ENCODE results near the gene TMEM45B. TPM values are rescaled to one million over a fixed set of nuclear protein-coding genes. Genes with fewer than 3 reads are reported as not detected.
"Not testable (repeated sequence)": the region's sequence is repeated elsewhere in the genome, so short reads cannot be mapped to it uniquely, and the experiment has no call there.

The TMEM45B gene
- total RNA-seq, 1 experiment from 2014 or later: not detected

- DNase-seq: no peak
- Histone ChIP-seq H3K4me3 (no peak overlapping the region), H3K36me3 (no peaks in the 10 kb centered on the region), H3K27ac (no peak overlapping the region), H3K4me1 (peaks cover 5% of the 10 kb centered on the region; the same call in 1 of the 2 replicates), H3K27me3 (no peaks in the 10 kb centered on the region), H3K9me3 (replicated peaks) (no peaks in the 10 kb centered on the region)
Measured at GRCh38 chr11:129854232-129854805, 38.7 kb downstream of the TMEM45B start.

- H3K27me3 ChIP-seq: no peaks in the 10 kb centered on the region
- H3K4me3 ChIP-seq: no peak overlapping the region
- H3K9me3 ChIP-seq (replicated peaks): no peaks in the 10 kb centered on the region
- H3K27ac ChIP-seq: no peak overlapping the region
- no peak for DNase-seq
- no peaks in the 10 kb centered on the region for H3K36me3 ChIP-seq
- peaks cover 5% of the 10 kb centered on the region; the same call in 1 of the 2 replicates for H3K4me1 ChIP-seq
Measured at GRCh38 chr11:129855086-129855485, 39.4 kb downstream of the TMEM45B start.

GRCh38 chr11:129856036-129856435 is 40.4 kb downstream of the TMEM45B start:
- no peak for DNase-seq

GRCh38 chr11:129861702-129862522 is 46.3 kb downstream of the TMEM45B start:
- H3K4me3 ChIP-seq: no peak overlapping the region
- H3K27me3 ChIP-seq: no peaks in the 10 kb centered on the region
- H3K36me3 ChIP-seq: peaks cover 20% of the 10 kb centered on the region
- H3K4me1 ChIP-seq: peaks cover 5% of the 10 kb centered on the region; the same call in 1 of the 2 replicates
- H3K27ac ChIP-seq: peak overlapping the region; percentile 39; the same call in 1 of the 2 replicates
- no peaks in the 10 kb centered on the region for H3K9me3 ChIP-seq (replicated peaks)
- DNase-seq: peak; percentile 26 to 45

More at GRCh38 chr11:129856036-129856435, 40.4 kb downstream of the TMEM45B start:
- Histone ChIP-seq H3K36me3 (no peaks in the 10 kb centered on the region), H3K4me3 (no peak overlapping the region), H3K27ac (no peak overlapping the region), H3K27me3 (no peaks in the 10 kb centered on the region), H3K4me1 (peaks cover 5% of the 10 kb centered on the region; the same call in 1 of the 2 replicates), H3K9me3 (replicated peaks) (no peaks in the 10 kb centered on the region)

GRCh38 chr11:129864811-129865210 is 49.2 kb downstream of the TMEM45B start:
- Histone ChIP-seq H3K27me3 (no peaks in the 10 kb centered on the region), H3K9me3 (replicated peaks) (no peaks in the 10 kb centered on the region), H3K4me1 (peaks cover 5% of the 10 kb centered on the region; the same call in 1 of the 2 replicates), H3K4me3 (no peak overlapping the region), H3K36me3 (peaks cover 31% of the 10 kb centered on the region), H3K27ac (no peak overlapping the region)
- no peak for DNase-seq

- Histone ChIP-seq H3K4me1 (peaks cover 5% of the 10 kb centered on the region; the same call in 1 of the 2 replicates), H3K4me3 (no peak overlapping the region), H3K27me3 (no peaks in the 10 kb centered on the region), H3K27ac (no peak overlapping the region), H3K36me3 (peaks cover 31% of the 10 kb centered on the region), H3K9me3 (replicated peaks) (no peaks in the 10 kb centered on the region)
- no peak for DNase-seq
Measured at GRCh38 chr11:129865701-129866100, 50.1 kb downstream of the TMEM45B start.

- Histone ChIP-seq H3K9me3 (replicated peaks) (no peaks in the 10 kb centered on the region), H3K27ac (no peak overlapping the region), H3K36me3 (peaks cover 36% of the 10 kb centered on the region), H3K27me3 (no peaks in the 10 kb centered on the region), H3K4me3 (no peak overlapping the region), H3K4me1 (peaks cover 5% of the 10 kb centered on the region; the same call in 1 of the 2 replicates)
- no peak for DNase-seq
Measured at GRCh38 chr11:129866311-129866710, 50.7 kb downstream of the TMEM45B start.

- H3K27me3 ChIP-seq; H3K4me1 ChIP-seq; DNase-seq; H3K9me3 ChIP-seq (replicated peaks); H3K27ac ChIP-seq; H3K4me3 ChIP-seq: not testable (repeated sequence)
- H3K36me3 ChIP-seq: peaks cover 36% of the 10 kb centered on the region
Measured at GRCh38 chr11:129868626-129869025, 53.0 kb downstream of the TMEM45B start.

- Histone ChIP-seq H3K4me3 (no peak overlapping the region), H3K4me1 (no peaks in the 10 kb centered on the region), H3K27ac (no peak overlapping the region), H3K36me3 (peaks cover 30% of the 10 kb centered on the region), H3K27me3 (no peaks in the 10 kb centered on the region), H3K9me3 (replicated peaks) (no peaks in the 10 kb centered on the region)
- DNase-seq: no peak
Measured at GRCh38 chr11:129871914-129872313, 56.3 kb downstream of the TMEM45B start.

GRCh38 chr11:129880311-129880710 is 64.7 kb downstream of the TMEM45B start:
- peaks cover 27% of the 10 kb centered on the region for H3K36me3 ChIP-seq
- no peaks in the 10 kb centered on the region for H3K4me1 ChIP-seq
- H3K4me3 ChIP-seq: no peak overlapping the region
- DNase-seq: no peak
- no peak overlapping the region for H3K27ac ChIP-seq
- no peaks in the 10 kb centered on the region for H3K9me3 ChIP-seq (replicated peaks)
- H3K27me3 ChIP-seq: no peaks in the 10 kb centered on the region

- H3K27me3 ChIP-seq: no peaks in the 10 kb centered on the region
- no peak overlapping the region for H3K27ac ChIP-seq
- H3K36me3 ChIP-seq: peaks cover 34% of the 10 kb centered on the region
- no peaks in the 10 kb centered on the region for H3K9me3 ChIP-seq (replicated peaks)
- no peak overlapping the region for H3K4me3 ChIP-seq
- no peaks in the 10 kb centered on the region for H3K4me1 ChIP-seq
- peak; percentile 9 to 40 for DNase-seq
Measured at GRCh38 chr11:129881570-129882170, 66.0 kb downstream of the TMEM45B start.

- Histone ChIP-seq H3K4me3 (no peak overlapping the region), H3K4me1 (no peaks in the 10 kb centered on the region), H3K27me3 (no peaks in the 10 kb centered on the region), H3K36me3 (peaks cover 40% of the 10 kb centered on the region), H3K27ac (no peak overlapping the region), H3K9me3 (replicated peaks) (no peaks in the 10 kb centered on the region)
- no peak for DNase-seq
Measured at GRCh38 chr11:129884581-129884980, 68.9 kb downstream of the TMEM45B start.

- Histone ChIP-seq H3K27ac (no peak overlapping the region), H3K9me3 (replicated peaks) (no peaks in the 10 kb centered on the region), H3K4me1 (no peaks in the 10 kb centered on the region), H3K36me3 (peaks cover 40% of the 10 kb centered on the region), H3K4me3 (no peak overlapping the region), H3K27me3 (no peaks in the 10 kb centered on the region)
- DNase-seq: no peak
Measured at GRCh38 chr11:129885381-129885780, 69.7 kb downstream of the TMEM45B start.

GRCh38 chr11:129888451-129888850 is 72.8 kb downstream of the TMEM45B start:
- peaks cover 35% of the 10 kb centered on the region for H3K36me3 ChIP-seq

More at GRCh38 chr11:129888451-129888850, 72.8 kb downstream of the TMEM45B start:
- H3K27me3 ChIP-seq: no peaks in the 10 kb centered on the region
- H3K9me3 ChIP-seq (replicated peaks): no peaks in the 10 kb centered on the region
- no peak overlapping the region for H3K27ac ChIP-seq
- no peak for DNase-seq
- no peaks in the 10 kb centered on the region for H3K4me1 ChIP-seq
- H3K4me3 ChIP-seq: no peak overlapping the region
